ENCODE results near the gene FLNB.

Gene FLNB

GRCh38 chr3:58121183-58121582 is 113.0 kb downstream of the FLNB start:
- no peak for TF ChIP-seq CTCF (IDR thresholded peaks at IDR 0.05; ENCODE audit: extremely low read depth, insufficient read depth, missing control alignments)
- in situ Hi-C loops (cut with MboI; ENCODE audit: low pct_unique_long_range_greater_than_20kb, low sequenced_read_pairs, unreplicated experiment) = no loop called here
- no peak for DNase-seq (ENCODE audit: low spot score)

GRCh38 chr3:58122936-58123700 is 114.9 kb downstream of the FLNB start:
- in situ Hi-C loops (cut with MboI; ENCODE audit: low pct_unique_long_range_greater_than_20kb, low sequenced_read_pairs, unreplicated experiment) = no loop called here
- DNase-seq (ENCODE audit: low spot score) = no peak
- no peak for TF ChIP-seq CTCF (IDR thresholded peaks at IDR 0.05; ENCODE audit: extremely low read depth, insufficient read depth, missing control alignments)

- no peak for DNase-seq (ENCODE audit: low spot score)
- TF ChIP-seq CTCF (IDR thresholded peaks at IDR 0.05; ENCODE audit: extremely low read depth, insufficient read depth, missing control alignments) = no peak
- in situ Hi-C loops (cut with MboI; ENCODE audit: low pct_unique_long_range_greater_than_20kb, low sequenced_read_pairs, unreplicated experiment) = no loop called here
These were observed 116.2 kb downstream of the FLNB start for GRCh38 chr3:58124387-58124786.

DNA sequence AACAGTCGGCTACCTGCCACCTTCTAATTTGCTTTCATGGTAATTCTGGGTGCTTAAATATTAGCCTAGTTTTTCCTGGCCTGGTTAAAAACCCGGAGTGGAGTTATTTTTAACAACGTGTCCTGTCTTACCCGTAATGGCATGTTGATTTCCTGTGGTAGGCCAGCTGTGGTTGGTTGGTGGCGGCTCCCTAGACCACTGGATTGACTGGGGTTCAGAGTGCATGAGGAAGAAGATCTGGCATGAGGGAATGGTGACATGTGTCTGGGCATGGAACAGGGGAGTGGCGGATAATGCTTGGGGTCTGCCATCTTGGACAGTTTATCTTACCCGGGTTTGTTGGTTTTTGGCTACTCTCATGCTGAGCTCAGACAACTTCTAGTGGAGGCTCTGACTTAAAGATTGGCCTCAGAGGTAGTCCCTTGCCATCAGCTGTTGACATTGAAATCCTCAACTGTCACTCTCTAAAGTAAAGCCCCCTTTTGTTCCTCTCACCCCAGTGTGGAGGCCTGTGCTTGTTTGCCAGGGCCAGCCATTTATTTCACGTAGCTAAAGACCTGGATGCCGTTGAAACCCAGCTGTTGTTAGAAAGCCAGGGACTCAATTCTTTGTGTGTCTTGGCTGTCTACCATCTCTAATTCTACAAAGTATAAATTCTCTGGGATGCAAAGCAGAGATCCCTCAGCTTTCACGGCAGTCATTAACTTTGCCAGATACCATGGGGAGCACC is 121.0 kb downstream of the FLNB start:
- in situ Hi-C loops (cut with MboI; ENCODE audit: low pct_unique_long_range_greater_than_20kb, low sequenced_read_pairs, unreplicated experiment) = no loop called here
- TF ChIP-seq CTCF (IDR thresholded peaks at IDR 0.05; ENCODE audit: extremely low read depth, insufficient read depth, missing control alignments) = no peak
- no peak for DNase-seq (ENCODE audit: low spot score)

- DNase-seq (ENCODE audit: low spot score) = no peak
- TF ChIP-seq CTCF (IDR thresholded peaks at IDR 0.05; ENCODE audit: extremely low read depth, insufficient read depth, missing control alignments) = no peak
- in situ Hi-C loops (cut with MboI; ENCODE audit: low pct_unique_long_range_greater_than_20kb, low sequenced_read_pairs, unreplicated experiment) = no loop called here
These were observed 122.4 kb downstream of the FLNB start for GRCh38 chr3:58130591-58130990.

DNA sequence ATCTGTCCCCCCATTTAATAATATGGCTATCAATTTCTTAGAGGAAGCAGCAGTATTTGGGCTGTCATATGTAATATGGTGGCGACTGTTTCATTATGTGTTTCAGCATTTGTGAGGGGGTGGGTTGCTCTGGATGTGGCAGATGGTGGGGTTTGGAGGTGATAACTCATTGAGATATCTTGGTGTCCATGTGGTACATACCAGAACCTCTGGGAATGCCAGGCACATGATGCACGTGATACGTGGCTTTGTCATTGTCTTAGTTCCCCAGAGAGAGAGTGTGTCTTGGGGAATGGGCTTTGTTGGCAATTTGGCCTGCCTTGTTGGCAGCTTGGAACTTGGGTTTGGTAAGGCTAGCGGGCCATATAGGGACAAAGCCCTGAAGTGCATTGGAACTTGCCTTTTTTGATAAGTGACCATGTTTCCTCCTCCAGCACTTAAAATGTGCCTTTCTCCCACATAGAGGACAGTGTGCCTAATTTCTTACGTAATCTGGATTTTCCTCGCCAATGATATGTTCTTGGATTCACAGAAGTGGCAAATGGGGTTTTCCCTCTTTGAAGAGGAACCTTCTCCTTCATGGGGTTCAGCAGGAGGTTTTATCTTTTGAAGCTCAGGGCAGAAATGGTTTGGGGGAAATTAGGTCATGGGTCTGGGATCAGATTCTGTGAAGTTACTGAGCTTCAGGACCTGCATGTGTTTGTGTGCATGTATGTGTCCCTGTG is 123.0 kb downstream of the FLNB start:
- no peak for DNase-seq (ENCODE audit: low spot score)
- no peak for TF ChIP-seq CTCF (IDR thresholded peaks at IDR 0.05; ENCODE audit: extremely low read depth, insufficient read depth, missing control alignments)
- in situ Hi-C loops (cut with MboI; ENCODE audit: low pct_unique_long_range_greater_than_20kb, low sequenced_read_pairs, unreplicated experiment) = no loop called here
